T47D (cell line): Measurements from ENCODE around the gene FRMD4B.
A peak's percentile ranks its signal among the peaks of the same experiment; 100 is the strongest.
"Not testable (repeated sequence)": the region's sequence is repeated elsewhere in the genome, so short reads cannot be mapped to it uniquely, and the experiment has no call there.

Experiments used
- DNase-seq, 2 experiments: peaks; one replicate each; pipeline versions ENCODE4 v3.0.0 to v3.0.0-alpha.2; 2011 to 2012; ENCODE audit warnings: low read depth in 1 of 2, low spot score in 1 of 2
- JUND ChIP-seq: IDR thresholded peaks from 2 replicates; pipeline ENCODE4 v1.6.1; 2012; ENCODE audit warnings: low read depth
- in situ Hi-C: cut with HindIII; loops from 2 replicates; pipeline ENCODE4 v1.10.0; 2016; ENCODE audit warnings: low sequenced_read_pairs, low pct_unique_long_range_greater_than_20kb

FRMD4B gene

GRCh38 chr3:69273896-69274295 is 112.0 kb downstream of the FRMD4B start:
- TF ChIP-seq JUND, result no peak
- in situ Hi-C loops, result no loop called here
- DNase-seq, result no peak

DNA sequence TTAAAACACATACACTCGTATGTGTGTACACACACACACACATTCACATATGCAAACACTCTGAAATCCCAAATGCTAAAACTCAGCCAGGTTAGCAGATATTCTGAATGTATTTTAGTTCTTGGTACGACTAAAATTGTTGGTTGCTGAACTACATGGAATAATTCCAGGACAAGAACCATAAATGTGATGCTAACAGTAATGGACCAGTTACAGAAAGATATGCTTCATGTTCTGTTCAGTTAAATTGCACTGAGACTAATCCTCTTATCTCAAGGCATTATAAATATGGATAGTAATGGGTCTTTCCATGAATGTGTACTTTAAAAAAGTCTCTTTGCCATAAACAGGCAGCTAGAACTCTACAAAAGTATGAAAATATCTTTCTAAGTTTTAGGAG is 113.3 kb downstream of the FRMD4B start:
- DNase-seq, result no peak
- in situ Hi-C loops, result no loop called here
- TF ChIP-seq JUND, result no peak

GRCh38 chr3:69271098-69271497 is 114.8 kb downstream of the FRMD4B start:
- TF ChIP-seq JUND, result no peak
- peak in 1 of 2 experiments; percentile 22 for DNase-seq
- in situ Hi-C loops, result no loop called here

DNA sequence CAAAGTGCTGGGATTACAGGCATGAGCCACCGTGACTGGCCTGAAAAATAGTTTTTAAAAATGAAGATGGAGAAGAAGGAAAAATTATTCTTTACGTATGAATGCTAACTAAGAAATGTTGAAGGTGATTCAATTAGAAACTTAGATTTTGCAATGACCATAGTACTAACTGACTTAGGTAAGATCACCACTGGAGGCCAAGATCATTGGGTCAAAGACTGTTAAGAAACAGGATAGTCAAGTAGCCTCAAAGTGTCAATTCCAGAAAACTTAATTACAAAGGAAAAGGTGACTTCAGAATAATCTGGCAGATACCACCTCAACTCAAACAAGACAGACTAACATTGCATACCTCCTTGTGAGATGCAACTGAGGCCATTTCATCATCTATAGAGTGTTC is 119.3 kb downstream of the FRMD4B start:
- TF ChIP-seq JUND, result no peak
- DNase-seq, result no peak
- in situ Hi-C loops, result no loop called here

DNA sequence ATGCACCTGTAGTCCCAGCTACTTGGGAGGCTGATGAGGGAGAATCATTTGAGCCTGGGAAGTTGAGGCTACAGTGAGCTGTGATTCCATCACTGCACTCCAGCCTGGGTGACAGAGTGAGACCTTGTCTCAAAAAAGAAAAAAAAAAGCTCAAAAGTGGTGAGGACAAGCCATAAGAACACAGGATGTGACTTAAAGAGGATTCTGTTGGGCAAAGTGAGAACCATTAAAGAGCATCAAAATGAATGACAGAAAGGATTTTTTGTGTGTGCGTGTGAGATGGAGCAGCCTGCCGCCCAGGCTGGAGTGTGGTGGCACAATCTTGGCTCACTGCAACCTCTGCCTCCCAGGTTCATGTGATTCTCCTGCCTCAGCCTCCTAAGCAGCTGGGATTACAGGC is 119.8 kb downstream of the FRMD4B start:
- DNase-seq, in situ Hi-C loops: not testable (repeated sequence)

GRCh38 chr3:69260843-69261405 is 125.0 kb downstream of the FRMD4B start:
- DNase-seq, in situ Hi-C loops: not testable (repeated sequence)

GRCh38 chr3:69260216-69260787 is 125.6 kb downstream of the FRMD4B start:
- in situ Hi-C loops, result no loop called here
- no peak for TF ChIP-seq JUND
- DNase-seq, result no peak

- no peak for TF ChIP-seq JUND
- in situ Hi-C loops, result no loop called here
- DNase-seq, result no peak
These were observed 126.8 kb downstream of the FRMD4B start for GRCh38 chr3:69259125-69259524.

DNA sequence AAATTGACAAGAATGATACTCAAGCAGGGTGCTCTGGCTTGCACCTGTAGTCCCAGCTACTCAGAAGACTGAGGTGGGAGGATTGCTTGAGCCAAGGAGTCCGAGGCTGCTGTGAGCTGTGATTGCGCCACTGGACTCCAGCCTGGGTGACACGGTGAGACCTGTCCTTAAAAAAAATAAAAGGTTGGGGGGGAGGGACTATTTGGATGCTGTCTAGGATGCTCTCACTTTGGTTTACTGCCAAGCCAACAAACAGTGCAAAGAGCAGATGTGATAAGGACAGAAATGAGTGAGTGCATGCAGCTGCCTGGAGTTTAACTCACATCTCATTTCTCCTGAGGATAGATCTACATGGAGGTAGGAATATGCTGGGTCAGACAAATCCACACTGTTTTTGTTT is 130.0 kb downstream of the FRMD4B start:
- no peak for TF ChIP-seq JUND
- no peak for DNase-seq
- in situ Hi-C loops, result no loop called here

DNA sequence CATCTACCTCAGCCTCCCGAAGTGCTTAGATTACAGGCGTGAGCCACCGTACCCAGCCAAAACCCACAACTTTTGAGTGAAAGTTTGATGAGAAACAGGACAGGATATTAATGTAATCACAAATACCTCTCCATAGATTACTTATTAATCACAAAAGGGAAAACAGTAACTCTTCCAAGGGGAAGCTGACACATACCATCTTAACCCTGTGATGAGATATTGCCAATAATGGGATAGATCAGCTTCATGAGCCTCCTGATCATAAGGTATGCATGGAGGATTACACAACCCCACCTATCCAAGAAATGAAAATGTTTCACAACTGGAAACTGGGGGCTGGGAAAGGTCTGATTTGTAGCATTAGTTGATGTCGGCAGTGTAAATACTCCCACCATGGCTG is 131.5 kb downstream of the FRMD4B start:
- TF ChIP-seq JUND, result no peak
- no peak for DNase-seq
- in situ Hi-C loops, result no loop called here

- TF ChIP-seq JUND, result no peak
- in situ Hi-C loops, result no loop called here
- DNase-seq, result no peak
These were observed 133.3 kb downstream of the FRMD4B start for GRCh38 chr3:69252631-69253030.

GRCh38 chr3:69252141-69252540 is 133.7 kb downstream of the FRMD4B start:
- DNase-seq, result no peak
- TF ChIP-seq JUND, result no peak
- in situ Hi-C loops, result no loop called here

DNA sequence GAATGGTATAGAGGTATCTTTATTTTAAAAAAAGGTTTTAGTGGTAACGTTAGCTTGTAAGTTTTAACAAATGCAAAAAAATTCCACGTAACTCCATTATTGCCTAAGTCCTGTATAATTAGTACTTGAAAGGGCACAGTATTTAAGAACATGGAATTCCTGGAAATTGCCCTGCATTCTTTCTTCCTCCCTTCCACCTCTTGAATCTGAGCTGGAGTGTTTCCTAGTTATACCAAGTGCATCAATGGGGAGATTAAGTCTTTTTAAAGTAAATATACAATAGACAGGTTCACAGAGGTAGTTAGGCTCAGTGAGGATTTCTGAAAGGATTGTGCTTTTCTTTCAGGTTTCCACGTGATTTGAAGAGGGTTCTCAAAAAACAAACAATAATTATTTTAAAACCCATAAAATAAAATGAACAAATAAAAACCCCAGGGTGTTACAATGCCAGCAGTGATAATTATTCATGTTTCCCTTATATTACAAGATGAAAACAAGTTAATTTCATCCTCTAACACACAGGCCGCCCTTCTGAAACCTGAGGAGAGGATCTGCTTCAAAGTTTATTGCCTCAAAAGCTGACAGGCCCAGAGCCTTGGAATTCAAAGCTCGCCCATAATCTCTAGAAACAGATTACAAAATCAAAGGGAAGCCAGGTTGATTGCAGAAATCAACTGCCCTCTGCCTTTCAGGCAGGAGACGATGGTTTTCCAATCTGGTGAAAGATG is 134.6 kb downstream of the FRMD4B start:
- in situ Hi-C loops, result no loop called here
- TF ChIP-seq JUND, result no peak
- DNase-seq, result no peak
